ENCODE data around the gene PANK3.
"Not testable (repeated sequence)": the region's sequence is repeated elsewhere in the genome, so short reads cannot be mapped to it uniquely, and the experiment has no call there.

DNA sequence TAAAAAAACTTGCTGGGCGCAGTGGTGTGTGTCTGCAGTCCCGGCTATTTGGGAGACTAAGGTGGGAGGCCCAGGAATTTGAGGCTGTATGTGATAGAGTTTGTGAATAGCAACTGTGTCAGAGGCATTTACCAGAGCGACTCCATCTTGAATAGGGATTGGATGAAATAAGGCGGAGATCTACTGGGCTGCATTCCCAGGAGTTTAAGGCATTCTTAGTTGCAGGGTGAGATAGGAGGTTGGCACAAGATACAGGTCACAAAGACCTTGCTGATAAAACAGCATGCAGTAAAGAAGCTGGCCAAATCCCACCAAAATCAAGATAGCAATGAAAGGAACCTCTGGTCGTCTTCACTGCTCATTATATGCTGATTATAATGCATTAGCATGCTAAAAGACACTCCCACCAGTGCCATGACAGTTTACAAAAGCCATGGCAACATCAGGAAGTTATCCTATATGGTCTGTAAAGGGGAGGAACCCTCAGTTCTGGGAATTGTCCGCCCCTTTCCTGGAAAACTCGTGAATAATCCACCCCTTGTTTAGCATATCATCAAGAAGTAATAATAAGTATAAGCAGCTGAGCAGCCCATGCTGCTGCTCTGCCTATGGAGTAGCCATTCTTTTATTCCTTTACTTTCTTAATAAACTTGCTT lies 1.8 kb upstream of the PANK3 start:
- TF ChIP-seq BHLHE40 (IDR thresholded peaks at IDR 0.05; ENCODE audit: borderline replicate concordance); FOXA1 (IDR thresholded peaks at IDR 0.05); CTBP1 (IDR thresholded peaks at IDR 0.05; ENCODE audit: borderline replicate concordance); SUZ12 (IDR thresholded peaks at IDR 0.05); HDGF (IDR thresholded peaks at IDR 0.05; ENCODE audit: borderline replicate concordance); ARNT (IDR thresholded peaks at IDR 0.05); NFRKB (IDR thresholded peaks at IDR 0.05); FOXM1 (IDR thresholded peaks at IDR 0.05; ENCODE audit: borderline replicate concordance); SP1 (IDR thresholded peaks at IDR 0.05); ZNF384 (IDR thresholded peaks at IDR 0.05); ELF4 (IDR thresholded peaks at IDR 0.05): not testable (repeated sequence)

All from HEK293T (cell line).